Measurements from ENCODE around the gene CDHR5.

DNA sequence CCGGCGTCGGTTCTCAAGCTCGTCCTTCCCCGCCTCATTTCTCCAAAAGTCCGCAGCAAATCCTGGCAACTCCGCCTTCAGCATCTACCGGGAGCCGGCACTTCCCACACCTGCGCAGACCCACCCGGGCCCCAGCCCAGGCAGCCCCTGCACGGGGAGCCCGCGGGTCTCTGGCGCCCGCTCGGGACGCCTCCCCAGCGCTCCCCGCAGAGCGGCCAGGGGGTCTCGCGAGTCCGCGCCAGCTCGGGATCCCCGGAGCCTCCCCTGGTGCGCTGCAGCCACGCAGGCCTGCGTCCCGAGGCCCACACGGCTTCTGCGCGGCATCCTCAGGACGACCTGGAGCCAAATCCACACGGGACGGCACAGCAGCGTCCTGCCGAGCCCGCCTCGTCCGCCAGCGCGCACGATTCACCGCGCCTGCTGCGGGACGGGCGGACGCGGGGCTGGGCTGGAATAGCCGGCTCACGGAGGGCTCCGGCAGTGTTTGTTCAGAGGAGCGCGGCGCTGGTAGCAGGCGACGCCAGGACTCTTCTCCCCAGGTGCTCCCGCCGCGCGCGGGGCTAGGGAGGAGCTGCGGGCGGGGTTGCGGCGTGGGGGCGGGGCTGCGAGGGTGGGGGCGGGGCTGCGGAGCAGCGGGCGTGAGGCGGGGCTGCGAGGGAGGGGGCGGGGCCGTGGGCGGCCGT, 49.3 kb downstream of the CDHR5 start:
- TF ChIP-seq, protein P1, sequence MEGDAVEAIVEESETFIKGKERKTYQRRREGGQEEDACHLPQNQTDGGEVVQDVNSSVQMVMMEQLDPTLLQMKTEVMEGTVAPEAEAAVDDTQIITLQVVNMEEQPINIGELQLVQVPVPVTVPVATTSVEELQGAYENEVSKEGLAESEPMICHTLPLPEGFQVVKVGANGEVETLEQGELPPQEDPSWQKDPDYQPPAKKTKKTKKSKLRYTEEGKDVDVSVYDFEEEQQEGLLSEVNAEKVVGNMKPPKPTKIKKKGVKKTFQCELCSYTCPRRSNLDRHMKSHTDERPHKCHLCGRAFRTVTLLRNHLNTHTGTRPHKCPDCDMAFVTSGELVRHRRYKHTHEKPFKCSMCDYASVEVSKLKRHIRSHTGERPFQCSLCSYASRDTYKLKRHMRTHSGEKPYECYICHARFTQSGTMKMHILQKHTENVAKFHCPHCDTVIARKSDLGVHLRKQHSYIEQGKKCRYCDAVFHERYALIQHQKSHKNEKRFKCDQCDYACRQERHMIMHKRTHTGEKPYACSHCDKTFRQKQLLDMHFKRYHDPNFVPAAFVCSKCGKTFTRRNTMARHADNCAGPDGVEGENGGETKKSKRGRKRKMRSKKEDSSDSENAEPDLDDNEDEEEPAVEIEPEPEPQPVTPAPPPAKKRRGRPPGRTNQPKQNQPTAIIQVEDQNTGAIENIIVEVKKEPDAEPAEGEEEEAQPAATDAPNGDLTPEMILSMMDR (conservative IDR thresholded peaks at IDR 0.05 in 1 of 2, IDR thresholded peaks at IDR 0.05 in 1 of 2; ENCODE audit: low read depth in 1 of 2, low read length in 2 of 2): no peak
- TF ChIP-seq EZH2 (IDR thresholded peaks at IDR 0.05; ENCODE audit: low read length, missing control alignments): peak; percentile 7

All from fibroblast of lung (primary cell).